ENCODE results near the gene GABBR1. TPM values are rescaled to one million over a fixed set of nuclear protein-coding genes. Genes with fewer than 3 reads are reported as not detected.

The GABBR1 gene
- total and polyA plus RNA-seq, 12 donors, result 10.2 to 41.3 (median 18.2) TPM

GRCh38 chr6:29649701-29650673, 17.0 kb upstream of the GABBR1 start:
- Histone ChIP-seq H3K4me3 (peak overlapping the region; percentile 24 to 72 (median 57)), H3K9me3 (no peaks in the 10 kb centered on the region), H3K36me3 (no peaks in the 10 kb centered on the region), H3K4me1 (peaks cover 2 to 22% (median 10%) of the 10 kb centered on the region in 9 donors), H3K27me3 (peaks cover 0 to 3% (median 0%) of the 10 kb centered on the region in 7 donors), H3K27ac (peak overlapping the region; percentile 78 to 98 (median 95))
- TF ChIP-seq, protein P1, sequence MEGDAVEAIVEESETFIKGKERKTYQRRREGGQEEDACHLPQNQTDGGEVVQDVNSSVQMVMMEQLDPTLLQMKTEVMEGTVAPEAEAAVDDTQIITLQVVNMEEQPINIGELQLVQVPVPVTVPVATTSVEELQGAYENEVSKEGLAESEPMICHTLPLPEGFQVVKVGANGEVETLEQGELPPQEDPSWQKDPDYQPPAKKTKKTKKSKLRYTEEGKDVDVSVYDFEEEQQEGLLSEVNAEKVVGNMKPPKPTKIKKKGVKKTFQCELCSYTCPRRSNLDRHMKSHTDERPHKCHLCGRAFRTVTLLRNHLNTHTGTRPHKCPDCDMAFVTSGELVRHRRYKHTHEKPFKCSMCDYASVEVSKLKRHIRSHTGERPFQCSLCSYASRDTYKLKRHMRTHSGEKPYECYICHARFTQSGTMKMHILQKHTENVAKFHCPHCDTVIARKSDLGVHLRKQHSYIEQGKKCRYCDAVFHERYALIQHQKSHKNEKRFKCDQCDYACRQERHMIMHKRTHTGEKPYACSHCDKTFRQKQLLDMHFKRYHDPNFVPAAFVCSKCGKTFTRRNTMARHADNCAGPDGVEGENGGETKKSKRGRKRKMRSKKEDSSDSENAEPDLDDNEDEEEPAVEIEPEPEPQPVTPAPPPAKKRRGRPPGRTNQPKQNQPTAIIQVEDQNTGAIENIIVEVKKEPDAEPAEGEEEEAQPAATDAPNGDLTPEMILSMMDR (IDR thresholded peaks at IDR 0.05), result peak; percentile 86 to 97 (median 94)
- intact Hi-C loops (cut with DNase I), result loop anchor here in 5 of 10 donors (1.0 to 10.0 kb wide), 6 partner anchors 17 to 105 kb away; partner anchors contain the start of gene GABBR1 (in 1 of the 5)
- 4 to 5% methylated on average over 33 of the region's 33 CpGs for WGBS, 2 donors
- ATAC-seq, result peak; percentile 96 to 99 (median 98)
- peak; percentile 96 to 98 for DNase-seq

GRCh38 chr6:29647927-29648642, 15.1 kb upstream of the GABBR1 start:
- ATAC-seq, result no peak
- Histone ChIP-seq H3K27ac (no peak overlapping the region), H3K9me3 (no peaks in the 10 kb centered on the region), H3K36me3 (no peaks in the 10 kb centered on the region), H3K27me3 (no peaks in the 10 kb centered on the region), H3K4me3 (no peak overlapping the region), H3K4me1 (peaks cover 2 to 16% (median 5%) of the 10 kb centered on the region in 9 donors)
- intact Hi-C loops (cut with DNase I), result loop anchor here in 2 of 10 donors (2.0 to 5.0 kb wide), 2 partner anchors 49 kb away; no protein-coding TSS in a partner anchor
- no peak for DNase-seq
- TF ChIP-seq, protein P1 (IDR thresholded peaks at IDR 0.05), result peak; percentile 10 to 64 (median 52)
- WGBS, 2 donors, result 91 to 92% methylated on average over 23 of the region's 23 CpGs

DNA sequence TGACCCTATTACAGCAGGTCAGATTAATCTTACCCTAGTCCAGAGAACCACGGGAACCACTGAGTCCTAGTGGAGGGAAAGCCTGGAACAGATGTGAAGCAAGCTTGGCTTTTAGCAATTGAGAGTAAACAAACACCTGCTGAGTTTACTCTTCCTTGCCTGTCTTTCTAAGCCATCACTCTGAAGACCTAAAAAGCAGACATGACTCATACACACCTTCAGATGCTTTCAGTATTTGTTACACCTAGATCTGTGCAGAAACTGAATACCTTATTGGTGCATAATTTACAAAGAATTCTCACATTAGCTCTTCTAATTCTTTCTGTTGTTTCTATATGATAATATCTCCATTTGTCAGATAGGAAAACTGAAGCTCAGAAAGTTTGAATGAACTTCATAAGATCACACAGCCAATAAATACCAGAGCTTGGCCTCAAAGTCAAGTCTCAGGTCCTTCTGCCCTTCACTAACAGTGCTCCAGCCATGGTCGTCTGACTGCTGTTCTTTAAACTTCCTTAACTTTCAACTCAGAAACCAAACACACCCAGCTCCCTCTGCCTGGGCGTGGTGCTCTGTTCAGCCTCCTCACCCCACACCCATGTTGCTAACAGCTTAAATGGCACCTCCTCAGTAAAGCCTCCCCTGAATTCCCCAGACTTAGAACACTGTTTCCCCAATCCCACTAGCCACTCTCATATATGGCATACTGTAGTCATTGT, 8.6 kb upstream of the GABBR1 start:
- DNase-seq, result no peak
- no peaks in the 10 kb centered on the region for H3K9me3 ChIP-seq
- H3K27ac ChIP-seq, result no peak overlapping the region
- peak in 1 of 8 donors; percentile 33 for ATAC-seq
- H3K4me3 ChIP-seq, result no peak overlapping the region
- H3K36me3 ChIP-seq, result no peaks in the 10 kb centered on the region
- WGBS, 2 donors, result 55 to 58% methylated on average over 3 of the region's 3 CpGs
- peaks cover 0 to 6% (median 0%) of the 10 kb centered on the region in 9 donors for H3K4me1 ChIP-seq
- TF ChIP-seq, protein P1 (IDR thresholded peaks at IDR 0.05), result no peak
- intact Hi-C loops (cut with DNase I), result no loop called here
- H3K27me3 ChIP-seq, result no peaks in the 10 kb centered on the region
